ENCODE measurements around the gene VMO1.

DNA sequence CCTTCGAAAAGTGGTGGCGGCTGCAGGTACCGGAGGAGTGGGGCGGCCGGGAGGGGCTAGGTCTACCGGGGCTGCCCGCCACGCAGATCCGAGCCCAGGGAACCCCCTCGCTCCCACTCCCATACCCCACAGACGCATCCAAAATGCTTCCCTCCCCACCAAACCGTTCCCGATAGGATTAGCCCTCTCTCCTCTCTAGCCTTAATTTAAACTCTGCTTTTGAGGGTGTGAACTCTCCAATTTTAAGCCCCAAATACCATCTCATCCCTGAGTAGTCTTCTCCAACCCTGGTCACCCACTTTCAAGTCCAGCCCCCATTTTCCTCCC is 46.2 kb downstream of the VMO1 start:
- TF ChIP-seq, protein P1, sequence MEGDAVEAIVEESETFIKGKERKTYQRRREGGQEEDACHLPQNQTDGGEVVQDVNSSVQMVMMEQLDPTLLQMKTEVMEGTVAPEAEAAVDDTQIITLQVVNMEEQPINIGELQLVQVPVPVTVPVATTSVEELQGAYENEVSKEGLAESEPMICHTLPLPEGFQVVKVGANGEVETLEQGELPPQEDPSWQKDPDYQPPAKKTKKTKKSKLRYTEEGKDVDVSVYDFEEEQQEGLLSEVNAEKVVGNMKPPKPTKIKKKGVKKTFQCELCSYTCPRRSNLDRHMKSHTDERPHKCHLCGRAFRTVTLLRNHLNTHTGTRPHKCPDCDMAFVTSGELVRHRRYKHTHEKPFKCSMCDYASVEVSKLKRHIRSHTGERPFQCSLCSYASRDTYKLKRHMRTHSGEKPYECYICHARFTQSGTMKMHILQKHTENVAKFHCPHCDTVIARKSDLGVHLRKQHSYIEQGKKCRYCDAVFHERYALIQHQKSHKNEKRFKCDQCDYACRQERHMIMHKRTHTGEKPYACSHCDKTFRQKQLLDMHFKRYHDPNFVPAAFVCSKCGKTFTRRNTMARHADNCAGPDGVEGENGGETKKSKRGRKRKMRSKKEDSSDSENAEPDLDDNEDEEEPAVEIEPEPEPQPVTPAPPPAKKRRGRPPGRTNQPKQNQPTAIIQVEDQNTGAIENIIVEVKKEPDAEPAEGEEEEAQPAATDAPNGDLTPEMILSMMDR (IDR thresholded peaks at IDR 0.05; ENCODE audit: poor library complexity), result no peak
- no peak for TF ChIP-seq EZH2 (IDR thresholded peaks at IDR 0.05; ENCODE audit: borderline replicate concordance)
- TF ChIP-seq EZH2phosphoT487 (IDR thresholded peaks at IDR 0.05; ENCODE audit: low read depth, severe bottlenecking, unreplicated experiment), result no peak
